Osteoblast (primary cell): ENCODE measurements around the gene FAAP100. TPM values are rescaled to one million over a fixed set of nuclear protein-coding genes. Genes with fewer than 3 reads are reported as not detected.
A peak's percentile ranks its signal among the peaks of the same experiment; 100 is the strongest.

Source experiments
- DNase-seq: peaks from one replicate; pipeline ENCODE4 v3.0.0; 2011; ENCODE audit warnings: low spot score, mixed read lengths; ENCODE audit not compliant: insufficient read length; ENCODE audit errors: missing footprints
- H2AFZ ChIP-seq: 2 replicates; pipeline ENCODE4 v1.6.0; 2011; ENCODE audit warnings: mild to moderate bottlenecking, low read length
- H3K27ac ChIP-seq: 2 replicates; pipeline ENCODE4 v1.5.1; 2011; ENCODE audit warnings: mild to moderate bottlenecking, low read depth, low read length, moderate library complexity
- H3K27me3 ChIP-seq: 2 replicates; pipeline ENCODE4 v1.6.0; 2012; ENCODE audit warnings: mild to moderate bottlenecking, control low read depth, inconsistent platforms, low read length, moderate library complexity; ENCODE audit not compliant: insufficient read depth
- H3K36me3 ChIP-seq: 2 replicates; pipeline ENCODE4 v1.5.1; 2011; ENCODE audit warnings: mild to moderate bottlenecking, low read length, control low read depth, moderate library complexity; ENCODE audit not compliant: insufficient read depth
- H3K4me1 ChIP-seq: 2 replicates; pipeline ENCODE4 v1.5.1; 2011; ENCODE audit warnings: mild to moderate bottlenecking, low read length, control low read depth, moderate library complexity; ENCODE audit not compliant: insufficient read depth
- H3K4me2 ChIP-seq: 2 replicates; pipeline ENCODE4 v1.6.0; 2011; ENCODE audit warnings: mild to moderate bottlenecking, low read length; ENCODE audit not compliant: insufficient read depth
- H3K4me3 ChIP-seq: fragments of 200-600 bp; sonication (generic); 3 replicates; pipeline ENCODE4 v1.5.1; 2012; ENCODE audit warnings: mild to moderate bottlenecking, low read length, inconsistent platforms; ENCODE audit not compliant: insufficient read depth
- H3K79me2 ChIP-seq: 2 replicates; pipeline ENCODE4 v1.6.0; 2012; ENCODE audit warnings: mild to moderate bottlenecking, low read length, control low read depth, inconsistent platforms; ENCODE audit not compliant: insufficient read depth
- H3K9me3 ChIP-seq: 2 replicates; pipeline ENCODE4 v1.5.1; 2011; ENCODE audit warnings: low read depth, low read length, control low read depth
- H4K20me1 ChIP-seq: 2 replicates; pipeline ENCODE4 v1.6.0; 2012; ENCODE audit warnings: mild to moderate bottlenecking, low read length, control low read depth; ENCODE audit not compliant: insufficient read depth
- total RNA-seq: library from RNA; depleted of rRNA; stranded (reverse); fragments of >200 nt; gene quantifications from 2 replicates; pipeline ENCODE4 v1.2.3, GENCODE V29; 2012
- TF ChIP-seq, protein P1 (sequence below): IDR thresholded peaks from 2 replicates; pipeline ENCODE4 v1.5.1; 2011; ENCODE audit warnings: mild to moderate bottlenecking, low read depth, low read length, moderate library complexity; ENCODE audit errors: extremely low read depth

The FAAP100 gene
- total RNA-seq, 1 donor, result 44.5 TPM

DNA sequence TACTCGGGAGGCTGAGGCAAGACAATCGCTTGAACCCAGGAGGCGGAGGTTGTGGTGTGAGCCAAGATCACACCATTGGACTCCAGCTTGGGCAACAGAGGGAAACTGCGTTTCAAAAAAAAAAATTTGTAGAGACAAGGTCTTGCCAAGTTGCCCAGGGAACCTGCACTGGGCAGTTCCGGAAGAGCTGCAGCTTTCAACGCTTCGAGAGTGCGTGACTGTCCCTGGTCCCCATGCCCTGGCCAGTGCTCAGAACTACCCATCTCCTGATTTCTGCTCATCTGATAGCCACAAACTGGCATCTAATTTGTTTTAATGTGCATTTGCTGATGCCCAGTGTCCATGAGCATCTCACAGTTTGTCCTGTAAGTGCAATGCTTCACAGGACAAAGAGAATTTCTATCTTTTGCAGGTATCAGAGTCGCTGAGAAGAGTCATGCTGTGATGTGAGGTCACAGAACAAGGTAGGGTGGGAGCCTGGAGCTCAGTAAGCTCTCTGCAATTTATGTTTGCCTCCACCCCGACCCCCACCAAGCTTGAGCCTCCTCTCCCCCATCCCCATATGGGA is 43.4 kb downstream of the FAAP100 start:
- Histone ChIP-seq H2AFZ (no peak overlapping the region), H3K4me1 (peaks cover 10% of the 10 kb centered on the region), H3K4me2 (peak overlapping the region; percentile 99), H3K4me3 (peak overlapping the region; percentile 96), H3K36me3 (peaks cover 39% of the 10 kb centered on the region), H4K20me1 (peaks cover 45% of the 10 kb centered on the region), H3K27me3 (no peaks in the 10 kb centered on the region), H3K9me3 (no peaks in the 10 kb centered on the region), H3K27ac (no peak overlapping the region), H3K79me2 (peaks cover 46% of the 10 kb centered on the region)
- peak; percentile 85 for DNase-seq
- TF ChIP-seq, protein P1, sequence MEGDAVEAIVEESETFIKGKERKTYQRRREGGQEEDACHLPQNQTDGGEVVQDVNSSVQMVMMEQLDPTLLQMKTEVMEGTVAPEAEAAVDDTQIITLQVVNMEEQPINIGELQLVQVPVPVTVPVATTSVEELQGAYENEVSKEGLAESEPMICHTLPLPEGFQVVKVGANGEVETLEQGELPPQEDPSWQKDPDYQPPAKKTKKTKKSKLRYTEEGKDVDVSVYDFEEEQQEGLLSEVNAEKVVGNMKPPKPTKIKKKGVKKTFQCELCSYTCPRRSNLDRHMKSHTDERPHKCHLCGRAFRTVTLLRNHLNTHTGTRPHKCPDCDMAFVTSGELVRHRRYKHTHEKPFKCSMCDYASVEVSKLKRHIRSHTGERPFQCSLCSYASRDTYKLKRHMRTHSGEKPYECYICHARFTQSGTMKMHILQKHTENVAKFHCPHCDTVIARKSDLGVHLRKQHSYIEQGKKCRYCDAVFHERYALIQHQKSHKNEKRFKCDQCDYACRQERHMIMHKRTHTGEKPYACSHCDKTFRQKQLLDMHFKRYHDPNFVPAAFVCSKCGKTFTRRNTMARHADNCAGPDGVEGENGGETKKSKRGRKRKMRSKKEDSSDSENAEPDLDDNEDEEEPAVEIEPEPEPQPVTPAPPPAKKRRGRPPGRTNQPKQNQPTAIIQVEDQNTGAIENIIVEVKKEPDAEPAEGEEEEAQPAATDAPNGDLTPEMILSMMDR, result no peak

DNA sequence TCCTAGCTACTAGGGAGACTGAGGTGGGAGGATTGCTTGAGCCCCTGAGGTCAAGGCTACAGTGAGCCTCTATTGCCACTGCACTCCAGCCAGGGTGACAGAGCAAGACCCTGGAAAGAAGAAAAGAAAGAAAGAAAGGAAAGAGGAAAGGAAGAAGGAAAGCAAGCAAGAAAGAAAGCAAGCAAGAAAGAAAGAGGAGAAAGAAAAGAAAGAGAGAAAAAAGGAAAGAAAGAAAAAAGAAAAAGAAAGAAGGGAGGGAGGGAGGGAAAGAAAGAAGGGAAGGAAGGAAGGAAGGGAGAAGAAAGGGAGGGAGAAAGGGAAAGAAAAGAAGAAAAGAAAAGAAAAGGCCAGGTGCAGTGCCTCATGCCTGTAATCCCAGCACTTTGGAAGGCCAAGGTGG is 48.5 kb downstream of the FAAP100 start:
- Histone ChIP-seq H3K4me2 (no peak overlapping the region), H3K27ac (no peak overlapping the region), H3K79me2 (peaks cover 4% of the 10 kb centered on the region), H3K4me1 (peaks cover 4% of the 10 kb centered on the region), H4K20me1 (peaks cover 8% of the 10 kb centered on the region), H2AFZ (no peak overlapping the region), H3K27me3 (peaks cover 3% of the 10 kb centered on the region), H3K36me3 (peaks cover 1% of the 10 kb centered on the region), H3K9me3 (no peaks in the 10 kb centered on the region), H3K4me3 (no peak overlapping the region)
- TF ChIP-seq, protein P1, result no peak
- no peak for DNase-seq

DNA sequence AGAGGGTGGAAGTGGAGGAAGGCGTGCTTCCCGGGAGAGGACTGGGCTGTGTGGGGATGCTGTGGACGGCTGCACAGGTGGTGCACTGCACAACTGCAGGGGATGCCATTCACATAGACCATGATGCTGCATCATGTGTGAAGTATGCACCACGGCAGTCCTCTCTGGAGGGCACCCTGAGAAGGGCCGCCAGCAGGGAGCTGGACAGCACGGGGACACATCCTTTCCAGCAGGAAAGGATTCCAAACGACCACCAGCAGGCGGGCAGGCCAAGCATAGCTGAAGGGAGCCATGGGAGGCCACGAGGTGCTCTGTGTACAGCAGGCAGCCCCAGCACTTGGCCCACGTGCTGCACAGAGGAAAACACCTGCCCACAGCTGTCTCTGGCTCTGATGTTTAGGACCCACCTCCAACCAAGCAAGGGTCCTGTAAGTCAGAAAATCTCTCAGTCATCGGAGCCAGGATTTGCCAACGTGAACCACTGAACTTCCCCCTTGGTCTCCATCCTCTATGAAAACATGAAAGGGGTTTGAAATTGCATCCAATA is 49.6 kb downstream of the FAAP100 start:
- Histone ChIP-seq H3K27ac (no peak overlapping the region), H4K20me1 (peaks cover 2% of the 10 kb centered on the region), H2AFZ (no peak overlapping the region), H3K4me1 (peaks cover 4% of the 10 kb centered on the region), H3K36me3 (no peaks in the 10 kb centered on the region), H3K4me2 (no peak overlapping the region), H3K27me3 (peaks cover 5% of the 10 kb centered on the region), H3K4me3 (no peak overlapping the region), H3K9me3 (no peaks in the 10 kb centered on the region), H3K79me2 (no peaks in the 10 kb centered on the region)
- DNase-seq, result no peak
- TF ChIP-seq, protein P1, result no peak

DNA sequence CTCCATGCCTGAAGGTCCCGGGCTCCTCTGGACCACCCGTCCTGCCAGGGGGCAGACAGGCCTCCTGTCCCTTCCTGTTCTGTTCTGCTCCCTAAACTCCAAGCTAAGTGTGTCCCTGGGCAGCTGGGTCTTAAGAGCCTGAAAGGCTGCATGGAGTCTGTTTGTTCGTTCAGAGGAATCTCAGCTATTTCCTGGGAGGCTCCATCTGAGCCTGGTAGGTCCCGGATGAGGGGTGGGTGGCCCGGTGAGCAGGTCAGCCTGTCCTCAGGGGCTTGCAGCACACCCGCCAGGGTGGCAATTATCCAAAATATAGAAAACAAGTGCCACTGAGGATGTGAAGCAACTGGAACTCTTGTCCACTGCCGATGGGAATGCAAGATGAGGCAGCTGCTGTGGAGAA is 52.1 kb downstream of the FAAP100 start:
- Histone ChIP-seq H3K36me3 (no peaks in the 10 kb centered on the region), H4K20me1 (no peaks in the 10 kb centered on the region), H3K27ac (no peak overlapping the region), H2AFZ (peak overlapping the region; percentile 35), H3K27me3 (peaks cover 11% of the 10 kb centered on the region), H3K4me1 (peaks cover 4% of the 10 kb centered on the region), H3K9me3 (no peaks in the 10 kb centered on the region), H3K79me2 (no peaks in the 10 kb centered on the region), H3K4me2 (no peak overlapping the region), H3K4me3 (no peak overlapping the region)
- TF ChIP-seq, protein P1, result no peak
- DNase-seq, result peak; percentile 87
